MM.1S (cell line): Measurements from ENCODE around the gene PPL.

Source experiments
- DNase-seq: peaks from one replicate; pipeline ENCODE4 v3.0.0-alpha.2; 2015
- H2AFZ ChIP-seq: fragments of 300-600 bp; sonication (generic); 2 replicates; pipeline ENCODE4 v1.6.0; 2016; ENCODE audit warnings: antibody characterized with exemption, low read length
- H3F3A ChIP-seq: fragments of 300-600 bp; sonication (generic); 2 replicates; pipeline ENCODE4 v1.6.1; 2016; ENCODE audit warnings: mild to moderate bottlenecking, antibody characterized with exemption, low read length, moderate library complexity, mixed read lengths; ENCODE audit not compliant: insufficient read depth
- H3K27ac ChIP-seq: fragments of 300-600 bp; sonication (generic); 2 replicates; pipeline ENCODE4 v1.5.1; 2016; ENCODE audit warnings: mild to moderate bottlenecking, low read length
- H3K27me3 ChIP-seq: fragments of 300-600 bp; sonication (generic); replicated peaks from 2 replicates; pipeline ENCODE4 v1.6.0; 2016; ENCODE audit warnings: low read length; ENCODE audit not compliant: insufficient read depth
- H3K36me3 ChIP-seq: fragments of 300-600 bp; sonication (generic); replicated peaks from 2 replicates; pipeline ENCODE4 v1.6.1; 2016; ENCODE audit warnings: mild to moderate bottlenecking, low read length, mixed read lengths; ENCODE audit not compliant: insufficient read depth
- H3K4me1 ChIP-seq: fragments of 300-600 bp; sonication (generic); 2 replicates; pipeline ENCODE4 v1.6.1; 2016; ENCODE audit warnings: low read length, mixed read lengths
- H3K4me2 ChIP-seq: fragments of 300-600 bp; sonication (generic); 2 replicates; pipeline ENCODE4 v1.6.0; 2016; ENCODE audit warnings: low read depth, low read length
- H3K4me3 ChIP-seq: fragments of 300-600 bp; sonication (generic); 2 replicates; pipeline ENCODE4 v1.5.1; 2016; ENCODE audit warnings: low read length, mixed read lengths
- H3K79me2 ChIP-seq: fragments of 300-600 bp; sonication (generic); 2 replicates; pipeline ENCODE4 v1.6.1; 2016; ENCODE audit warnings: mixed run types, low read length, mixed read lengths
- H3K9ac ChIP-seq: fragments of 300-600 bp; sonication (generic); 2 replicates; pipeline ENCODE4 v1.6.1; 2016; ENCODE audit warnings: low read length, mixed read lengths
- H3K9me2 ChIP-seq: fragments of 300-600 bp; sonication (generic); replicated peaks from 2 replicates; pipeline ENCODE4 v1.6.1; 2016; ENCODE audit warnings: mild to moderate bottlenecking, low read length, mixed read lengths; ENCODE audit not compliant: insufficient read depth
- H3K9me3 ChIP-seq: fragments of 300-600 bp; sonication (generic); replicated peaks from 2 replicates; pipeline ENCODE4 v1.6.1; 2016; ENCODE audit warnings: mild to moderate bottlenecking, low read length, mixed read lengths; ENCODE audit not compliant: insufficient read depth
- H4K20me1 ChIP-seq: fragments of 300-600 bp; sonication (generic); 2 replicates; pipeline ENCODE4 v1.6.1; 2016; ENCODE audit warnings: mild to moderate bottlenecking, low read length, moderate library complexity, mixed read lengths; ENCODE audit not compliant: insufficient read depth
- EZH2 ChIP-seq: fragments of 300-600 bp; sonication (generic); optimal IDR thresholded peaks from 2 replicates; pipeline ENCODE3; 2017; ENCODE audit warnings: low read depth, mild to moderate bottlenecking, antibody characterized with exemption, low read length, mixed read lengths
- EZH2phosphoT487 ChIP-seq: fragments of 300-600 bp; sonication (generic); IDR thresholded peaks from 2 replicates; pipeline ENCODE4 v1.6.1; 2018; ENCODE audit warnings: antibody characterized with exemption, low read length
- TF ChIP-seq, protein P1 (sequence below): fragments of 300-600 bp; sonication (generic); IDR thresholded peaks from 2 replicates; pipeline ENCODE4 v1.5.1; 2016; ENCODE audit warnings: antibody characterized with exemption, low read length, mixed read lengths

Gene PPL

DNA sequence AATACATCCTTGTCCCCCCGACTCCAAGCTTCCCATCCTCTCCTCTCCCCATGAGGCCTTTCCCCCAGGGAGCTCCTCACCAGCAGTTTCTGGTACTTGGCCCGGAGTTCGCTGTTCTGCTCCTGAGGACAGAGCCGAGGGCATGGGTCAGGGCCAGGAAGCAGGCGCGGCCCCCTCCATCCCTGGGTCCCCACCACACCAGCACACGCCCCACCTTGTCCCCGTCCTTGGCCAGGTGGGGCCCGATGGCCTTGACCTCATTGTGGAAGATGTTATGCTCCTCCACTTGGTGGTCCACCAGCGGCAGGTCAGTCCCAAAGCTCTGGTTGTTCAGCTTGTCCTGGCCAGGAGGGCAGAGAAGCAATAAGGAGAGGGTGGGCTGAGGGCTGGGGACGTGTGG lies 36.2 kb downstream of the PPL start:
- H2AFZ ChIP-seq = no peak overlapping the region
- H3F3A ChIP-seq = no peaks in the 10 kb centered on the region
- no peaks in the 10 kb centered on the region for H3K79me2 ChIP-seq
- no peak overlapping the region for H3K4me3 ChIP-seq
- H3K9me3 ChIP-seq = no peaks in the 10 kb centered on the region
- H3K9ac ChIP-seq = no peak overlapping the region
- no peak overlapping the region for H3K27ac ChIP-seq
- no peaks in the 10 kb centered on the region for H4K20me1 ChIP-seq
- DNase-seq = no peak
- H3K4me1 ChIP-seq = no peaks in the 10 kb centered on the region
- no peaks in the 10 kb centered on the region for H3K9me2 ChIP-seq
- H3K36me3 ChIP-seq = no peaks in the 10 kb centered on the region
- H3K4me2 ChIP-seq = no peak overlapping the region
- peaks cover 51% of the 10 kb centered on the region for H3K27me3 ChIP-seq
- TF ChIP-seq EZH2phosphoT487 (no peak), EZH2 (no peak)
- TF ChIP-seq, protein P1, sequence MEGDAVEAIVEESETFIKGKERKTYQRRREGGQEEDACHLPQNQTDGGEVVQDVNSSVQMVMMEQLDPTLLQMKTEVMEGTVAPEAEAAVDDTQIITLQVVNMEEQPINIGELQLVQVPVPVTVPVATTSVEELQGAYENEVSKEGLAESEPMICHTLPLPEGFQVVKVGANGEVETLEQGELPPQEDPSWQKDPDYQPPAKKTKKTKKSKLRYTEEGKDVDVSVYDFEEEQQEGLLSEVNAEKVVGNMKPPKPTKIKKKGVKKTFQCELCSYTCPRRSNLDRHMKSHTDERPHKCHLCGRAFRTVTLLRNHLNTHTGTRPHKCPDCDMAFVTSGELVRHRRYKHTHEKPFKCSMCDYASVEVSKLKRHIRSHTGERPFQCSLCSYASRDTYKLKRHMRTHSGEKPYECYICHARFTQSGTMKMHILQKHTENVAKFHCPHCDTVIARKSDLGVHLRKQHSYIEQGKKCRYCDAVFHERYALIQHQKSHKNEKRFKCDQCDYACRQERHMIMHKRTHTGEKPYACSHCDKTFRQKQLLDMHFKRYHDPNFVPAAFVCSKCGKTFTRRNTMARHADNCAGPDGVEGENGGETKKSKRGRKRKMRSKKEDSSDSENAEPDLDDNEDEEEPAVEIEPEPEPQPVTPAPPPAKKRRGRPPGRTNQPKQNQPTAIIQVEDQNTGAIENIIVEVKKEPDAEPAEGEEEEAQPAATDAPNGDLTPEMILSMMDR = no peak

DNA sequence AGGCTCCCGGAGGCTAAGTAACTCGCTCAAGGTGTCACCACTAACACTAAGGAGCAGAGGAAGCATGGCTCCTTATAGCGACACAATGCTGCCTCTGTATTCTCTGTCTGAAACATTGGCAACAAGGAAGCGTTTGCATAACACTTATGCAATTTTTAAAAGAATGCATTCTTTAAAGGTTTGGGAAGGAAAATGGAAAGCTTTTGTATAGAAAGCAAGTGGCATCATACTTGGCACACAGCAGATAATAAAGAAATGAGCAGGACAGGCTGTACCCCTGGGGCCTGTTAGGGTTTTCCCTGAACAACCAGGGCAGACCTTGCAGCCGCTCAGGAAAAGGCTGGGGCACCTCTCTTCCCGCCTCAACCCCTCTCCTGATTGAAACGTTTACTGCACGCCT lies 36.9 kb downstream of the PPL start:
- Histone ChIP-seq H3K27ac (no peak overlapping the region), H3K27me3 (peaks cover 44% of the 10 kb centered on the region), H3K9me3 (no peaks in the 10 kb centered on the region), H3K4me3 (no peak overlapping the region), H3K36me3 (no peaks in the 10 kb centered on the region), H3K9ac (no peak overlapping the region), H3K4me2 (no peak overlapping the region), H4K20me1 (no peaks in the 10 kb centered on the region), H3F3A (no peaks in the 10 kb centered on the region), H3K9me2 (no peaks in the 10 kb centered on the region), H3K4me1 (no peaks in the 10 kb centered on the region), H2AFZ (no peak overlapping the region), H3K79me2 (no peaks in the 10 kb centered on the region)
- no peak for DNase-seq
- TF ChIP-seq EZH2 (no peak), EZH2phosphoT487 (no peak)
- TF ChIP-seq, protein P1 = no peak

DNA sequence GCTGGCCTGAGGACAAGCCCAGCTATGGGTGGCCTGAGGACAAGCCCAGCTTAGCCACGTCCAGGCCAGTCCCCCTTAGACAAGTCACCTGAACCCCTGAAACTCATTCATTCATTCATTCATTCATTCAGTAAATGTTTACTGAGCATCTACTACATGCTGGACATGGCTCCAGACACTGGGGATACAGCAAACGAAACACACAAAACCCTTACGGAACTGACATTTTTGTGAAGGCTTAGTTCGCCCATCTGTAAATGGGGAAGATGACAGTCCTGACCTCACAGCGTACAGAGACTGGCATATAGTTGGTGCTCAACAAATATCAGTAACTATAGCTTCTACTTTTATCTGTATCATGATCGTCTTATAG lies 37.5 kb downstream of the PPL start:
- no peak overlapping the region for H3K27ac ChIP-seq
- no peaks in the 10 kb centered on the region for H4K20me1 ChIP-seq
- H3K79me2 ChIP-seq = no peaks in the 10 kb centered on the region
- TF ChIP-seq, protein P1 = no peak
- TF ChIP-seq EZH2phosphoT487 = no peak
- no peak for TF ChIP-seq EZH2
- no peak overlapping the region for H3K4me2 ChIP-seq
- H3K9me3 ChIP-seq = no peaks in the 10 kb centered on the region
- H3K4me3 ChIP-seq = no peak overlapping the region
- no peaks in the 10 kb centered on the region for H3K36me3 ChIP-seq
- H3K9me2 ChIP-seq = no peaks in the 10 kb centered on the region
- no peaks in the 10 kb centered on the region for H3F3A ChIP-seq
- no peaks in the 10 kb centered on the region for H3K4me1 ChIP-seq
- peaks cover 38% of the 10 kb centered on the region for H3K27me3 ChIP-seq
- no peak overlapping the region for H3K9ac ChIP-seq
- no peak overlapping the region for H2AFZ ChIP-seq
- DNase-seq = no peak
